Measurements from ENCODE around the gene DSCAM.

DSCAM gene

DNA sequence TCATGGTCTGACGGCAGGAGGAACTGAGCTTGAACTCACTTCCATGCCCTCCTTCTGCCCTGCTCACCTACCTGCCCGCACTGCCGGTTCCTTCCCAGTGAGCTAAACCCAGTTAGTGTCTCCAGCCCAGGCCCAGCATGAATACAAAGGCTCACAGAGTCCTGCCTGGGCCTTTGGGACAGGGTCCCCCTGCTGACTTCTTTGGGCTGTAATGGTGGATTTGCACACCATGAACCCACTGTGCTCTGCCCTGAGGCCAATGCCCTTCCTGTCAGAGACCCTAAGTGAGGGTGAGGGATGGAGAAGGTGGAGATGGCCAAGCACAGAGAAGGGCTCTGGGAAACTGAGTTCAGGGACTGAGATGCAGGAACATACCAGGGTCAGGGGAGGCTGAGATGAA, 826.3 kb downstream of the DSCAM start:
- DNase-seq, result no peak

DNA sequence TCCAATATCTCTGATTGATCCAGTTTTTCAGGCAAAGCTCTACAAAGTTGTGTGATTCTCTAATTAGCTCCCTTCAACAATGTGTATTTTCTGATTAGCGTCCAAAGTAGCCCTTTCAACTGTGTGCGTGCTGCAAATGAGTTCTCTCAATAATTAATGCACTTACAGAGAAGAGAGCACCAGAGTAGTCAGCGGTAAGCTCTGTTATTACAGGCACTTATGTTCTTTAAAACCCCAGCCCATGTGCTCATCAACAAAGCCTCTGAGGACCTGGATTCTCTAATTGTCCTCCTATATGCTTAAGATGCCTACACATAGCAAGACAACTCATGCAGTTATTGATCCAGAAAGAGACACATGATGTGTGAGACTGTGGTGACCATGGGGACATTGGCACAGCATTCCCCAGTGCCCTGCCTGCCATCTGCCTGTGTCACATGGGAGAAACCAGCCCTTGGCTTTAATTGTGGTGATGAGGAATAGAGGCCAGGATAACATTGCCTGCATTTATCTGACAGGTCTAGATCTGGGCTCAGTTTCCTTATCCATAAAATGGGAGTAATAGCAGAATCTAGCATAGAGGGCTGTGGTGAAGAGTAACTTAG, 828.0 kb downstream of the DSCAM start:
- DNase-seq, result no peak

- DNase-seq, result no peak
These were observed 830.3 kb downstream of the DSCAM start for GRCh38 chr21:40016667-40017066.

- no peak for DNase-seq
These were observed 830.7 kb downstream of the DSCAM start for GRCh38 chr21:40016234-40016633.

DNA sequence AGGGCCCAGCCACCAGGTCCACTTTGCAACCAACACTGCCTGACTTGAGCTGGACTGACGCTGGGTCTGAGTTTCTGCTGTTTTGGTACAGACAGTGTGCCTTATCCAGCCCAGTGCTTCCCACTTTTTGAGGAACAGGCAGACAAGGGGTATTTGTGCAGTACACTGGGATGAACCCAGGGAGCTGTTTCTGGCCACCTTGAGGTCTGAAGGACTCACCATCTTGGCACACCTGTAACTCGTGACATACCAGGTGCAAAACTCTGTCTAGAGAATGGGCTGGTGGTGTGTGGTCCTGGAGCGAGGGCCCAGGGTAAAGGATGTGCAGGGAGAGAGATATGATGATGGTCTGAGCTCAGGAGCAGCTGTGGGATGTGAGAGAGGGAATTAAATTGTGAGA, 831.1 kb downstream of the DSCAM start:
- DNase-seq, result no peak

- DNase-seq, result no peak
These were observed 832.6 kb downstream of the DSCAM start for GRCh38 chr21:40014394-40014793.

- no peak for DNase-seq
These were observed 833.8 kb downstream of the DSCAM start for GRCh38 chr21:40013001-40013735.

GRCh38 chr21:40011371-40011770, 835.6 kb downstream of the DSCAM start:
- DNase-seq, result no peak

DNA sequence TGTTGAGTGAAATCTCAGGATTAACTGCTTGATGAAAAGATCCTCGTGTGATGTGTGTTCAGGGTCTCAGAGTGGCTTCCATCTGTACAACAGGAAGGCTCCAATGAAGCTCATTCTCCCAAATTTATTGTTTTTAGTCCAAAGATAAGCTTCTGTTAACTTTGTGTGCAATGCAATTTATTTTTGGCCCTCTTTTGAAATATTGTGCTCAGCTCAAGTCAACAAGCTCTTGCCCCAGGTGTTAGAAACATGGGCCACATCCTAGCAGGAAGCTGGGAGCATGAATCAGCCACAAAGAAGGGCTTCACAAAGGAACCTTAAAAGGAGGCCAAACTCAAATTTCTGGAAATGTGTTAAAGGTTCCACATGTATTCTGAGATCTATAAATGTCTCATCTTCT, 844.0 kb downstream of the DSCAM start:
- DNase-seq, result no peak

- DNase-seq, result peak; percentile 52
These were observed 862.5 kb downstream of the DSCAM start for GRCh38 chr21:39984286-39984991.

GRCh38 chr21:39980241-39980820, 866.6 kb downstream of the DSCAM start:
- no peak for DNase-seq

GRCh38 chr21:39979321-39979720, 867.6 kb downstream of the DSCAM start:
- DNase-seq, result no peak

DNA sequence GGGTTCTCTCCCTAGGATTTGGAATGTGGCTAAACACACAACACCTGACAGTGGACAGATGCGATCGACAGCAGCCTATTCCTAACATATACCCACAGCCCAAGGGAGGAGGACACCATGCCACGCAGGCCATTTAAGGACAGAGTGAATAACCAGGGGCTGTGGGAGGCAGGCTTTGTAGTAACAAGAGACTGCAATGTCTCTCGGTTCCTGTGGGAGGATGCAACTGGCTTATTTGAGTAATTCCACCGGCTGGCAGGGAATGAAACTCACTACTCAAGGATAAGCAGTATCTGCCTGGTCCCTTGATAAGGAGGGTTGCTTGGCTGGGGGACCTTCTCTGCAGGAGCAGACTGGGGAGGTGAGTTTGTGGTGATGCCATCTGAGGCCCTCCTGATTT, 870.2 kb downstream of the DSCAM start:
- DNase-seq, result no peak

DNA sequence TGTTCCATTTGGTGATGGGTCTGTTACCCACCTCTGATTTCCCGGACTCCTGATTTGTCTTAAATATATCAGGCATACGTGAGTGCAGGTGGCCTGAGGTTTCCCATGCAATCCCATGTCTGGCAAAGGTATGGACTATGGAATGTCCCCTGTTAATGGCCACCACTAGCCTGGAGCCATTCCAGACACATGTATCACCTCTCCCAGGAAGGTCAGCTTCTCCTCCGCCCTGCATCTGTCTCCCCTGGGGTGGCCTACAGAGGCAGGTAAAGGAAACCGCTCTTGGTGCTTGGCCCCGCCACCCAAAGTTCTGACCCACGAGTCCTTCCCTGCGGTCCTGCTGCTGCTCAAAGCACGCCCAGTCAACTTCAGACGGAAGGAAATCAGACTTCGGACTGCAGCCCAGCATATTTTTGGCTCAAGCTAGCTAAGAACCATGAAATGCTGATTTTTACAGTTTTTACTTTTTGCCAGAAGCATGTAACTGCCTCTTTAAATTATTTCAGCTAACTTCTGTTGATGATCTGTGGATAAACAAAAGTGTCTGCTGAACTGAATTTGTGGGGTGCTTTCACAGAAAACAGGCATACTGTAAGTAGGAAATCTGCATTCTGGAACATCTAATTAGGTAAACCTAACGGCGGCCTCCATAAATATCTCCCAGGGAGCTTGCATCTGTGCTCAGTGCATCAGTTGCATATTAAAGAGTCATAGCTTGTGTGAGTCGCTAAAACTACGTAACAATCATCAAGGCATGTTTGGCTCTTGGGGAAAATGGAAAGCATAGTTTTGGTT, 873.8 kb downstream of the DSCAM start:
- DNase-seq, result no peak

- DNase-seq, result no peak
These were observed 874.5 kb downstream of the DSCAM start for GRCh38 chr21:39972471-39972870.

DNA sequence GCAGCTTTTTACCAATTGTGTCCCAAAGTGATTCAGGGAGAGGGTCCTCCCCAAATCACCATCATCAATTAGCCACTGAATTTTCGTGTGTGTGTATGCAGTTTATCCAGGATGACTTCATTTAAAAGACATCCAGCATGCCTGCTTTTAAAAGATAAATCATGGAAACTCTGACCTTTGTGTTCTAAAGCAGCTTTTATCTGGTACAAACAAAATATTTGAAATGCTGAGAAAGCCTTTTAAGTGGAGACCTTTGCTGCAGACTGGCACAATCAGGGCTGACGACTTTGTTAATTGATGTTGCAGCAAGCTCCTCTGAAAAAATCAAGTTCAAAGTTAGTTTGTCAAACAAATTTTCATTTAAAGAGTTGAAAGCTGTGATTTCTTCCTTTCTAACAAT, 875.0 kb downstream of the DSCAM start:
- no peak for DNase-seq

DNA sequence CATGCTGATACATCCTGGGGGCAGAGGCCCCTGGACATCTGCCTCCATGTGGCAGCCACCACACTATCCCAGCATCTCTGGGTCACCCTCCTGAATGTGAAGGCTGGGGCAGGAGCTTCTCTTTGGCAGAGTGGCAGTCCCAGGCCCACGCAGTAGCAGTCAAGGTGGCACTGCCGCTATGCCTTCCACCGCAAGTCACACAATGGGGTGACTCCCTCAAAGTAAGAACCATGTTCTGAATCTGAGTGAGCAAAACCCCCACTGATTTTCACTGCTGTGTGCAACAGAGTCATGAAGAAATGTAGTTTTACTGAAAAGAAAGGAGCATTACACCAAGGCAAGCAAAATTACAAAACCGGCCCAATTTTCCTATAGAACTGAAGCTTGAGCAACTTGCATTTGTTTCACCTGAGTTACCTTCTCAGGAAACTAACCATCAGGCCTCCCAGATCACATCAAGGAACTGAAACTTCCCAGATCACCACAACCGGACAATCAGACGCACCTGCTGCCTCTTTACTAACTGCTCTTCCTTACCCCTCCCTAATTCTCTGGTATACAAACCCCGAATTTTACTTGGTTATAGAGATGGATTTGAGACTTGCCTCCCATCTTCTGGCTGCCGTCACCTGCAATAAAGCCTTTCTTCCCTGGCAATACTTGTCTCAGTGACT, 877.1 kb downstream of the DSCAM start:
- DNase-seq, result no peak

DNA sequence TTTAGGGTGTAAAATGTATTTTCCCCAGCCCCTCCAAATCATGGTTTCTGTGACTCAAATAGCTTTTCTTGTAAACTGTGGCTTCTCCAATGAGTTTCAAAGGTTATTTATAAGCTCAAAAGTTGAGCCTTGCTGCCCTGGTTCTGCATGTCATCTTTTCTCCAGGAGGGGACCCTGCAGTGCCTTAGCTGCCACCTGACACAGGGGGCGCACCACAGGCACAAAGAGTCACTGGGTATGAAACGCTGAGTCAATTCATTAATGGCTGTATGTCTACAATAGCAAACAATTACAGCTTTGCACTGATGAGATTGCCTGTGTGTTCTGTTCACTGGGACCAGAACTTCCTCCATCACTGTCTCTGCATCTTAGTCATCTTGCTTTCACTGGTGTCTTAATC, 878.9 kb downstream of the DSCAM start:
- DNase-seq, result no peak

GRCh38 chr21:39966786-39967185, 880.2 kb downstream of the DSCAM start:
- DNase-seq, result no peak

- no peak for DNase-seq
These were observed 881.9 kb downstream of the DSCAM start for GRCh38 chr21:39965026-39965425.

DNA sequence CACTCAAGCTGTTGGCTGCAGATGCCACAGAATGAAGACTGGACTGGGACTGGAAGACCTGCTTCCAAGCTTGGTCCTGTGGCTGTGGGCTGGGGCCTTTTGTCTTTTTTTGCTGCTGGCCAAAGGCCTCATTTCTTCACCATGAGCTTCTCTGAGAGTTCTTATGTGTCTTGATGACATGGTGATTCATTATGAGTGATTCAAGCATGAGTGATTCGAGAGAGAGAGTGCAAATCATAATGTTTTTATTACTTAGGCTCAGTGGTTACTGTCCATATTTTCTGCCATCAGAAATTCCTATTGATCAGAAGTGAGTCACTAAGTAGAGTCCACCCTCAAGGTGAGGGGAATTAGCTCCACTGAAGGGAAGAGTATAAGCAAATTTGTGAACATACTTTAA, 885.7 kb downstream of the DSCAM start:
- no peak for DNase-seq

All from left hindlimb (tissue), 1 donor.